OCI-LY3 (cell line): Measurements from ENCODE around the gene MAP2K1.

Experiments used
- CTCF ChIP-seq: fragments of 200-600, 300-600 bp; sonication (generic); IDR thresholded peaks from 2 replicates; pipeline ENCODE4 v1.5.1; 2014; ENCODE audit warnings: antibody characterized with exemption, low read length, low read depth
- EZH2phosphoT487 ChIP-seq: fragments of 200-600 bp; shearing (Covaris generic); IDR thresholded peaks from 2 replicates; pipeline ENCODE4 v1.6.1; 2018; ENCODE audit warnings: antibody characterized with exemption, mixed run types, low read depth

- TF ChIP-seq CTCF: no peak
- TF ChIP-seq EZH2phosphoT487: no peak
These were observed 138.1 kb downstream of the MAP2K1 start for GRCh38 chr15:66524838-66525237.
